GM23338 (cell line): ENCODE measurements around the gene NT5DC3. TPM values are rescaled to one million over a fixed set of nuclear protein-coding genes. Genes with fewer than 3 reads are reported as not detected.

ENCODE experiments used
- ATAC-seq: fragments of 200-7000 bp; cut with Tn5 transposase; 3 replicates; pipeline ENCODE4 v1.9.1; 2020
- DNase-seq: peaks from one replicate; pipeline ENCODE4 v3.0.0-alpha.2; 2015; ENCODE audit warnings: low spot score
- H2AFZ ChIP-seq: fragments of 200-600 bp; sonication (generic); 2 replicates; pipeline ENCODE4 v1.8.0; 2016; ENCODE audit warnings: antibody characterized with exemption, mild to moderate bottlenecking, moderate library complexity
- H3F3A ChIP-seq: fragments of 200-600 bp; sonication (generic); replicated peaks from 2 replicates; pipeline ENCODE4 v1.8.0; 2017; ENCODE audit warnings: antibody characterized with exemption, mixed run types, low read depth
- H3K27ac ChIP-seq: fragments of 200-600 bp; sonication (generic); 2 replicates; pipeline ENCODE4 v1.6.1; 2016; ENCODE audit warnings: low read depth
- H3K27me3 ChIP-seq: fragments of 200-600 bp; sonication (generic); 2 replicates; pipeline ENCODE4 v1.8.0; 2016; ENCODE audit warnings: mild to moderate bottlenecking, mixed run types, moderate library complexity; ENCODE audit not compliant: insufficient read depth
- H3K36me3 ChIP-seq: fragments of 200-600 bp; sonication (generic); 2 replicates; pipeline ENCODE4 v1.8.0; 2016; ENCODE audit warnings: mild to moderate bottlenecking; ENCODE audit not compliant: insufficient read depth
- H3K4me1 ChIP-seq: fragments of 200-600 bp; sonication (generic); 2 replicates; pipeline ENCODE4 v1.8.0; 2016; ENCODE audit warnings: mild to moderate bottlenecking, moderate library complexity; ENCODE audit not compliant: insufficient read depth
- H3K4me2 ChIP-seq: fragments of 200-600 bp; sonication (generic); 2 replicates; pipeline ENCODE4 v1.7.1; 2017; ENCODE audit warnings: mixed run types
- H3K4me3 ChIP-seq: fragments of 200-600 bp; sonication (generic); 2 replicates; pipeline ENCODE4 v1.6.1; 2016; ENCODE audit warnings: mixed run types
- H3K79me2 ChIP-seq: fragments of 200-600 bp; sonication (generic); replicated peaks from 2 replicates; pipeline ENCODE4 v1.8.0; 2017; ENCODE audit warnings: mild to moderate bottlenecking; ENCODE audit not compliant: insufficient read depth
- H3K9me2 ChIP-seq: fragments of 200-600 bp; sonication (generic); 2 replicates; pipeline ENCODE4 v1.8.0; 2017; ENCODE audit not compliant: insufficient read depth
- H4K20me1 ChIP-seq: fragments of 200-600 bp; sonication (generic); replicated peaks from 2 replicates; pipeline ENCODE4 v1.8.0; 2017; ENCODE audit warnings: mild to moderate bottlenecking; ENCODE audit not compliant: insufficient read depth
- H3K27ac Mint-ChIP-seq: 2 replicates; pipeline ENCODE4 v1.8.0; 2020; ENCODE audit warnings: inconsistent platforms, mild to moderate bottlenecking, moderate library complexity, mixed read lengths
- H3K27me3 Mint-ChIP-seq: 3 replicates; pipeline ENCODE4 v1.8.0; 2022; ENCODE audit warnings: low read depth, mild to moderate bottlenecking, moderate library complexity, mixed read lengths, inconsistent platforms; ENCODE audit not compliant: insufficient read depth, poor library complexity
- H3K36me3 Mint-ChIP-seq: 3 replicates; pipeline ENCODE4 v1.8.0; 2021; ENCODE audit warnings: low read depth, mild to moderate bottlenecking, inconsistent platforms, moderate library complexity, mixed read lengths
- H3K4me1 Mint-ChIP-seq: 3 replicates; pipeline ENCODE4 v1.8.0; 2020; ENCODE audit warnings: mild to moderate bottlenecking, inconsistent platforms, mixed read lengths
- H3K4me3 Mint-ChIP-seq: 3 replicates; pipeline ENCODE4 v1.8.0; 2021; ENCODE audit warnings: moderate library complexity, mild to moderate bottlenecking, inconsistent platforms, mixed read lengths
- H3K9me3 Mint-ChIP-seq: 3 replicates; pipeline ENCODE4 v1.8.0; 2020; ENCODE audit warnings: moderate library complexity, mild to moderate bottlenecking, inconsistent platforms, mixed read lengths
- CREB1 ChIP-seq: fragments of 250-450 bp; sonication (Bioruptor Pico); IDR thresholded peaks from 2 replicates; pipeline ENCODE4 v1.5.0; 2020; ENCODE audit warnings: low read depth, mild to moderate bottlenecking, moderate library complexity
- EZH2 ChIP-seq: fragments of 200-600 bp; sonication (generic); IDR thresholded peaks from one replicate; pipeline ENCODE4 v1.8.0; 2017; ENCODE audit warnings: antibody characterized with exemption, mild to moderate bottlenecking, low read depth; ENCODE audit not compliant: unreplicated experiment
- EZH2phosphoT487 ChIP-seq: fragments of 200-600 bp; sonication (generic); IDR thresholded peaks from one replicate; pipeline ENCODE4 v1.8.1; 2018; ENCODE audit warnings: antibody characterized with exemption; ENCODE audit not compliant: unreplicated experiment
- JUNB ChIP-seq: IDR thresholded peaks from one replicate; pipeline ENCODE4 v1.6.1; 2016; ENCODE audit warnings: antibody characterized with exemption; ENCODE audit not compliant: unreplicated experiment
- NANOG ChIP-seq: IDR thresholded peaks from 2 replicates; pipeline ENCODE4 v1.6.1; 2016; ENCODE audit warnings: antibody characterized with exemption, borderline replicate concordance
- POLR2AphosphoS5 ChIP-seq: IDR thresholded peaks from 2 replicates; pipeline ENCODE4 v1.6.1; 2016; ENCODE audit warnings: antibody characterized with exemption, low read depth
- STAT1 ChIP-seq: IDR thresholded peaks from one replicate; pipeline ENCODE4 v1.6.1; 2016; ENCODE audit warnings: antibody characterized with exemption; ENCODE audit not compliant: unreplicated experiment
- ZNF114 ChIP-seq: fragments of 250-450 bp; sonication (Bioruptor Pico); IDR thresholded peaks from 2 replicates; pipeline ENCODE4 v1.5.0; 2020; ENCODE audit warnings: mild to moderate bottlenecking, moderate library complexity
- ZNF331 ChIP-seq: fragments of 250-450 bp; sonication (Bioruptor Pico); IDR thresholded peaks from 2 replicates; pipeline ENCODE4 v1.5.0; 2020; ENCODE audit warnings: low read depth, mild to moderate bottlenecking, moderate library complexity
- polyA plus RNA-seq: library from polyadenylated mRNA; unstranded; fragments of >200 nt; fragmentation: Nextera tagmentation; extraction: Ambion mirVana; gene quantifications from 2 replicates; pipeline ENCODE4 v1.2.1, GENCODE V29; 2016
- total RNA-seq: library from RNA; depleted of rRNA; stranded (reverse); fragments of >200 nt; shearing (Covaris generic); gene quantifications from 2 replicates; pipeline ENCODE4 v1.2.3, GENCODE V29; 2014
- TF ChIP-seq, protein P1 (sequence below): IDR thresholded peaks from one replicate; pipeline ENCODE4 v1.6.1; 2018; ENCODE audit warnings: antibody characterized with exemption; ENCODE audit not compliant: unreplicated experiment
- TF ChIP-seq, protein P2 (sequence below): fragments of 250-450 bp; sonication (Bioruptor Pico); IDR thresholded peaks from 2 replicates; pipeline ENCODE4 v1.5.0; 2020; ENCODE audit warnings: mild to moderate bottlenecking, moderate library complexity
- TF ChIP-seq, protein P3 (sequence below), 2 experiments: fragments of 200-600 bp in 1 of 2; sonication (generic) in 1 of 2; conservative IDR thresholded peaks; 2 replicates each; pipeline versions ENCODE4 v1.5.1 to v1.6.1; 2016 to 2017; ENCODE audit warnings: antibody characterized with exemption in 2 of 2, low read depth in 2 of 2, mild to moderate bottlenecking in 2 of 2, moderate library complexity in 1 of 2
- TF ChIP-seq, protein P4 (sequence below): IDR thresholded peaks from 2 replicates; pipeline ENCODE4 v1.6.1; 2016; ENCODE audit warnings: antibody characterized with exemption

NT5DC3 gene
- total and polyA plus RNA-seq, 2 experiments from 2014 or later: 2.2 to 12.5 TPM

DNA sequence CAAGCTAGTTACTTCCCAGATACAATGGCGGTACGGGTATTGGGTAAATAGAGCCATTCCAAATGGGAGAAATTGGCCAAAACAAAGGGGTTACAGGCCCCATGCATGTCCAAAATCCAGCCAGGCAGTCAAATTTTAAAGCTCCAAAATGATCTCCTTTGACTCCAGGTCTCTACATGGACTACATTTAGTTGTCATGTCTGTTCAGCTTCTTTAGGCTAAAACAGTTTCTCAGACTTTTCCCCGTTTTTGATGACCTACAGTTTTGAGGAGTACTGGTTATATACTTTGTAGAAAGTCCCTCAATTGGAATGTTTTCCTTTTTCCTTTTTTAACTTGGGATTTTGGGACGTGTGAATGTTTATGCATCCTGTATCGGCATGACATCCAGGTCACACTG is 4.7 kb downstream of the NT5DC3 start:
- Mint-ChIP-seq H3K27ac (no peak overlapping the region), H3K4me3 (no peak overlapping the region), H3K36me3 (peaks cover 19% of the 10 kb centered on the region), H3K4me1 (peaks cover 33% of the 10 kb centered on the region), H3K27me3 (peaks cover 3% of the 10 kb centered on the region), H3K9me3 (peaks cover under 1% of the 10 kb centered on the region; the same call in 1 of the 3 replicates)
- Histone ChIP-seq H3F3A (no peaks in the 10 kb centered on the region), H3K4me2 (no peak overlapping the region), H3K4me1 (peaks cover 11% of the 10 kb centered on the region), H3K79me2 (peaks cover 90% of the 10 kb centered on the region), H4K20me1 (peaks cover 17% of the 10 kb centered on the region), H3K9me2 (no peaks in the 10 kb centered on the region), H3K27me3 (peaks cover 12% of the 10 kb centered on the region), H2AFZ (no peak overlapping the region), H3K27ac (no peak overlapping the region), H3K36me3 (no peaks in the 10 kb centered on the region), H3K4me3 (no peak overlapping the region)
- no peak for TF ChIP-seq JUNB
- TF ChIP-seq STAT1: no peak
- TF ChIP-seq, protein P1, sequence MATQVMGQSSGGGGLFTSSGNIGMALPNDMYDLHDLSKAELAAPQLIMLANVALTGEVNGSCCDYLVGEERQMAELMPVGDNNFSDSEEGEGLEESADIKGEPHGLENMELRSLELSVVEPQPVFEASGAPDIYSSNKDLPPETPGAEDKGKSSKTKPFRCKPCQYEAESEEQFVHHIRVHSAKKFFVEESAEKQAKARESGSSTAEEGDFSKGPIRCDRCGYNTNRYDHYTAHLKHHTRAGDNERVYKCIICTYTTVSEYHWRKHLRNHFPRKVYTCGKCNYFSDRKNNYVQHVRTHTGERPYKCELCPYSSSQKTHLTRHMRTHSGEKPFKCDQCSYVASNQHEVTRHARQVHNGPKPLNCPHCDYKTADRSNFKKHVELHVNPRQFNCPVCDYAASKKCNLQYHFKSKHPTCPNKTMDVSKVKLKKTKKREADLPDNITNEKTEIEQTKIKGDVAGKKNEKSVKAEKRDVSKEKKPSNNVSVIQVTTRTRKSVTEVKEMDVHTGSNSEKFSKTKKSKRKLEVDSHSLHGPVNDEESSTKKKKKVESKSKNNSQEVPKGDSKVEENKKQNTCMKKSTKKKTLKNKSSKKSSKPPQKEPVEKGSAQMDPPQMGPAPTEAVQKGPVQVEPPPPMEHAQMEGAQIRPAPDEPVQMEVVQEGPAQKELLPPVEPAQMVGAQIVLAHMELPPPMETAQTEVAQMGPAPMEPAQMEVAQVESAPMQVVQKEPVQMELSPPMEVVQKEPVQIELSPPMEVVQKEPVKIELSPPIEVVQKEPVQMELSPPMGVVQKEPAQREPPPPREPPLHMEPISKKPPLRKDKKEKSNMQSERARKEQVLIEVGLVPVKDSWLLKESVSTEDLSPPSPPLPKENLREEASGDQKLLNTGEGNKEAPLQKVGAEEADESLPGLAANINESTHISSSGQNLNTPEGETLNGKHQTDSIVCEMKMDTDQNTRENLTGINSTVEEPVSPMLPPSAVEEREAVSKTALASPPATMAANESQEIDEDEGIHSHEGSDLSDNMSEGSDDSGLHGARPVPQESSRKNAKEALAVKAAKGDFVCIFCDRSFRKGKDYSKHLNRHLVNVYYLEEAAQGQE: no peak
- TF ChIP-seq ZNF114 (CRISPR knock-in tag): no peak
- no peak for TF ChIP-seq ZNF331 (CRISPR knock-in tag)
- TF ChIP-seq, protein P2, sequence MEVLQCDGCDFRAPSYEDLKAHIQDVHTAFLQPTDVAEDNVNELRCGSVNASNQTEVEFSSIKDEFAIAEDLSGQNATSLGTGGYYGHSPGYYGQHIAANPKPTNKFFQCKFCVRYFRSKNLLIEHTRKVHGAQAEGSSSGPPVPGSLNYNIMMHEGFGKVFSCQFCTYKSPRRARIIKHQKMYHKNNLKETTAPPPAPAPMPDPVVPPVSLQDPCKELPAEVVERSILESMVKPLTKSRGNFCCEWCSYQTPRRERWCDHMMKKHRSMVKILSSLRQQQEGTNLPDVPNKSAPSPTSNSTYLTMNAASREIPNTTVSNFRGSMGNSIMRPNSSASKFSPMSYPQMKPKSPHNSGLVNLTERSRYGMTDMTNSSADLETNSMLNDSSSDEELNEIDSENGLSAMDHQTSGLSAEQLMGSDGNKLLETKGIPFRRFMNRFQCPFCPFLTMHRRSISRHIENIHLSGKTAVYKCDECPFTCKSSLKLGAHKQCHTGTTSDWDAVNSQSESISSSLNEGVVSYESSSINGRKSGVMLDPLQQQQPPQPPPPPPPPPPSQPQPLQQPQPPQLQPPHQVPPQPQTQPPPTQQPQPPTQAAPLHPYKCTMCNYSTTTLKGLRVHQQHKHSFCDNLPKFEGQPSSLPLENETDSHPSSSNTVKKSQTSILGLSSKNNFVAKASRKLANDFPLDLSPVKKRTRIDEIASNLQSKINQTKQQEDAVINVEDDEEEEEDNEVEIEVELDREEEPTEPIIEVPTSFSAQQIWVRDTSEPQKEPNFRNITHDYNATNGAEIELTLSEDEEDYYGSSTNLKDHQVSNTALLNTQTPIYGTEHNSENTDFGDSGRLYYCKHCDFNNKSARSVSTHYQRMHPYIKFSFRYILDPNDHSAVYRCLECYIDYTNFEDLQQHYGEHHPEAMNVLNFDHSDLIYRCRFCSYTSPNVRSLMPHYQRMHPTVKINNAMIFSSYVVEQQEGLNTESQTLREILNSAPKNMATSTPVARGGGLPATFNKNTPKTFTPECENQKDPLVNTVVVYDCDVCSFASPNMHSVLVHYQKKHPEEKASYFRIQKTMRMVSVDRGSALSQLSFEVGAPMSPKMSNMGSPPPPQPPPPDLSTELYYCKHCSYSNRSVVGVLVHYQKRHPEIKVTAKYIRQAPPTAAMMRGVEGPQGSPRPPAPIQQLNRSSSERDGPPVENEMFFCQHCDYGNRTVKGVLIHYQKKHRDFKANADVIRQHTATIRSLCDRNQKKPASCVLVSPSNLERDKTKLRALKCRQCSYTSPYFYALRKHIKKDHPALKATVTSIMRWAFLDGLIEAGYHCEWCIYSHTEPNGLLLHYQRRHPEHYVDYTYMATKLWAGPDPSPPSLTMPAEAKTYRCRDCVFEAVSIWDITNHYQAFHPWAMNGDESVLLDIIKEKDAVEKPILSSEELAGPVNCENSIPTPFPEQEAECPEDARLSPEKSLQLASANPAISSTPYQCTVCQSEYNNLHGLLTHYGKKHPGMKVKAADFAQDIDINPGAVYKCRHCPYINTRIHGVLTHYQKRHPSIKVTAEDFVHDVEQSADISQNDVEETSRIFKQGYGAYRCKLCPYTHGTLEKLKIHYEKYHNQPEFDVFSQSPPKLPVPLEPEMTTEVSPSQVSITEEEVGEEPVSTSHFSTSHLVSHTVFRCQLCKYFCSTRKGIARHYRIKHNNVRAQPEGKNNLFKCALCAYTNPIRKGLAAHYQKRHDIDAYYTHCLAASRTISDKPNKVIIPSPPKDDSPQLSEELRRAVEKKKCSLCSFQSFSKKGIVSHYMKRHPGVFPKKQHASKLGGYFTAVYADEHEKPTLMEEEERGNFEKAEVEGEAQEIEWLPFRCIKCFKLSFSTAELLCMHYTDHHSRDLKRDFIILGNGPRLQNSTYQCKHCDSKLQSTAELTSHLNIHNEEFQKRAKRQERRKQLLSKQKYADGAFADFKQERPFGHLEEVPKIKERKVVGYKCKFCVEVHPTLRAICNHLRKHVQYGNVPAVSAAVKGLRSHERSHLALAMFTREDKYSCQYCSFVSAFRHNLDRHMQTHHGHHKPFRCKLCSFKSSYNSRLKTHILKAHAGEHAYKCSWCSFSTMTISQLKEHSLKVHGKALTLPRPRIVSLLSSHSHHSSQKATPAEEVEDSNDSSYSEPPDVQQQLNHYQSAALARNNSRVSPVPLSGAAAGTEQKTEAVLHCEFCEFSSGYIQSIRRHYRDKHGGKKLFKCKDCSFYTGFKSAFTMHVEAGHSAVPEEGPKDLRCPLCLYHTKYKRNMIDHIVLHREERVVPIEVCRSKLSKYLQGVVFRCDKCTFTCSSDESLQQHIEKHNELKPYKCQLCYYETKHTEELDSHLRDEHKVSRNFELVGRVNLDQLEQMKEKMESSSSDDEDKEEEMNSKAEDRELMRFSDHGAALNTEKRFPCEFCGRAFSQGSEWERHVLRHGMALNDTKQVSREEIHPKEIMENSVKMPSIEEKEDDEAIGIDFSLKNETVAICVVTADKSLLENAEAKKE (CRISPR knock-in tag): no peak
- TF ChIP-seq CREB1: no peak
- no peak for TF ChIP-seq EZH2phosphoT487
- TF ChIP-seq EZH2: no peak
- no peak for TF ChIP-seq NANOG
- TF ChIP-seq, protein P3, sequence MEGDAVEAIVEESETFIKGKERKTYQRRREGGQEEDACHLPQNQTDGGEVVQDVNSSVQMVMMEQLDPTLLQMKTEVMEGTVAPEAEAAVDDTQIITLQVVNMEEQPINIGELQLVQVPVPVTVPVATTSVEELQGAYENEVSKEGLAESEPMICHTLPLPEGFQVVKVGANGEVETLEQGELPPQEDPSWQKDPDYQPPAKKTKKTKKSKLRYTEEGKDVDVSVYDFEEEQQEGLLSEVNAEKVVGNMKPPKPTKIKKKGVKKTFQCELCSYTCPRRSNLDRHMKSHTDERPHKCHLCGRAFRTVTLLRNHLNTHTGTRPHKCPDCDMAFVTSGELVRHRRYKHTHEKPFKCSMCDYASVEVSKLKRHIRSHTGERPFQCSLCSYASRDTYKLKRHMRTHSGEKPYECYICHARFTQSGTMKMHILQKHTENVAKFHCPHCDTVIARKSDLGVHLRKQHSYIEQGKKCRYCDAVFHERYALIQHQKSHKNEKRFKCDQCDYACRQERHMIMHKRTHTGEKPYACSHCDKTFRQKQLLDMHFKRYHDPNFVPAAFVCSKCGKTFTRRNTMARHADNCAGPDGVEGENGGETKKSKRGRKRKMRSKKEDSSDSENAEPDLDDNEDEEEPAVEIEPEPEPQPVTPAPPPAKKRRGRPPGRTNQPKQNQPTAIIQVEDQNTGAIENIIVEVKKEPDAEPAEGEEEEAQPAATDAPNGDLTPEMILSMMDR (conservative IDR thresholded peaks at IDR 0.05; ENCODE audit: low read depth in 2 of 2): no peak
- no peak for TF ChIP-seq POLR2AphosphoS5
- TF ChIP-seq, protein P4, sequence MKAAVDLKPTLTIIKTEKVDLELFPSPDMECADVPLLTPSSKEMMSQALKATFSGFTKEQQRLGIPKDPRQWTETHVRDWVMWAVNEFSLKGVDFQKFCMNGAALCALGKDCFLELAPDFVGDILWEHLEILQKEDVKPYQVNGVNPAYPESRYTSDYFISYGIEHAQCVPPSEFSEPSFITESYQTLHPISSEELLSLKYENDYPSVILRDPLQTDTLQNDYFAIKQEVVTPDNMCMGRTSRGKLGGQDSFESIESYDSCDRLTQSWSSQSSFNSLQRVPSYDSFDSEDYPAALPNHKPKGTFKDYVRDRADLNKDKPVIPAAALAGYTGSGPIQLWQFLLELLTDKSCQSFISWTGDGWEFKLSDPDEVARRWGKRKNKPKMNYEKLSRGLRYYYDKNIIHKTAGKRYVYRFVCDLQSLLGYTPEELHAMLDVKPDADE: no peak
- ATAC-seq (no peak), DNase-seq (no peak)
